Measurements from ENCODE around the gene HAL. TPM values are rescaled to one million over a fixed set of nuclear protein-coding genes. Genes with fewer than 3 reads are reported as not detected.

The HAL gene
- total and polyA plus RNA-seq, 10 of the 15 experiments (the other 5 are each of a cell fraction or from before 2014, with no cell fraction given), result 0.04 to 0.45 (median 0.13) TPM; not detected in 1

- Histone ChIP-seq H2AFZ (ENCODE audit: control insufficient read depth, low read depth, low read length) (no peak overlapping the region; the same call in 1 of the 2 replicates), H3K36me3 (ENCODE audit: control insufficient read depth in 2 of 2, insufficient read depth in 2 of 2, low read length in 1 of 2) (no peaks in the 10 kb centered on the region), H3K27me3 (replicated peaks in 1 of 2; ENCODE audit: control insufficient read depth in 2 of 2, insufficient read depth in 2 of 2, low read length in 1 of 2) (no peaks in the 10 kb centered on the region), H3K4me2 (ENCODE audit: control insufficient read depth, insufficient read depth) (no peak overlapping the region), H3K4me1 (ENCODE audit: control insufficient read depth, insufficient read depth, low read length) (no peaks in the 10 kb centered on the region), H3K79me2 (ENCODE audit: control insufficient read depth, insufficient read depth, low read length) (no peaks in the 10 kb centered on the region), H3K4me3 (no peak overlapping the region), H3K9me3 (replicated peaks; ENCODE audit: control insufficient read depth, insufficient read depth, low read length) (no peaks in the 10 kb centered on the region), H3K27ac (ENCODE audit: control insufficient read depth, insufficient read depth) (no peak overlapping the region), H3K9ac (ENCODE audit: control insufficient read depth, insufficient read depth, low read length) (no peak overlapping the region), H4K20me1 (ENCODE audit: control insufficient read depth, insufficient read depth) (no peaks in the 10 kb centered on the region)
- ChIA-PET CTCF (interaction anchor here (0.6 to 6.8 kb wide), 52 partner anchors 8 to 518 kb away, joined by 3 to 116 read pairs (median 4); partner anchors contain the start of genes CCDC38, LTA4H and SNRPF), POLR2A (interaction anchor here (0.6 to 0.7 kb wide), 2 partner anchors 21 to 365 kb away, joined by 4 to 6 read pairs; no protein-coding TSS in a partner anchor), SMC1A (ENCODE audit: uncharacterized antibody, unreplicated experiment) (interaction anchor here (0.6 to 3.7 kb wide), 23 partner anchors 9 to 884 kb away, joined by 3 to 51 read pairs (median 3); partner anchors contain the start of gene LTA4H), RAD21 (ENCODE audit: unreplicated experiment) (interaction anchor here (0.6 to 3.5 kb wide), 13 partner anchors 10 to 585 kb away, joined by 3 to 39 read pairs (median 5); partner anchors contain the start of genes CCDC38 and LTA4H)
- ATAC-seq, result peak; percentile 99
- peak; percentile 98 for FAIRE-seq
- peak; percentile 34 for DNase-seq (ENCODE audit: low read depth, low spot score)
- in situ Hi-C loops (cut with MboI) (no loop called here), intact Hi-C loops (cut with micrococcal nuclease; ENCODE audit: unreplicated experiment) (loop anchor here (1.0 kb wide), 1 partner anchor 80 kb away; no protein-coding TSS in a partner anchor)
- 32% methylated on average over 7 of the region's 7 CpGs for WGBS (ENCODE audit: insufficient coverage, insufficient replicate concordance, low lambda C conversion rate, missing lambda C conversion rate)
- BruUV-seq (replicated peaks), result no TSS peak
- peak; percentile 57; the same call in 1 of the 2 replicates for TF ChIP-seq SMC3 (IDR thresholded peaks at IDR 0.05; ENCODE audit: borderline replicate concordance, low read length)
- TF ChIP-seq, protein P1, sequence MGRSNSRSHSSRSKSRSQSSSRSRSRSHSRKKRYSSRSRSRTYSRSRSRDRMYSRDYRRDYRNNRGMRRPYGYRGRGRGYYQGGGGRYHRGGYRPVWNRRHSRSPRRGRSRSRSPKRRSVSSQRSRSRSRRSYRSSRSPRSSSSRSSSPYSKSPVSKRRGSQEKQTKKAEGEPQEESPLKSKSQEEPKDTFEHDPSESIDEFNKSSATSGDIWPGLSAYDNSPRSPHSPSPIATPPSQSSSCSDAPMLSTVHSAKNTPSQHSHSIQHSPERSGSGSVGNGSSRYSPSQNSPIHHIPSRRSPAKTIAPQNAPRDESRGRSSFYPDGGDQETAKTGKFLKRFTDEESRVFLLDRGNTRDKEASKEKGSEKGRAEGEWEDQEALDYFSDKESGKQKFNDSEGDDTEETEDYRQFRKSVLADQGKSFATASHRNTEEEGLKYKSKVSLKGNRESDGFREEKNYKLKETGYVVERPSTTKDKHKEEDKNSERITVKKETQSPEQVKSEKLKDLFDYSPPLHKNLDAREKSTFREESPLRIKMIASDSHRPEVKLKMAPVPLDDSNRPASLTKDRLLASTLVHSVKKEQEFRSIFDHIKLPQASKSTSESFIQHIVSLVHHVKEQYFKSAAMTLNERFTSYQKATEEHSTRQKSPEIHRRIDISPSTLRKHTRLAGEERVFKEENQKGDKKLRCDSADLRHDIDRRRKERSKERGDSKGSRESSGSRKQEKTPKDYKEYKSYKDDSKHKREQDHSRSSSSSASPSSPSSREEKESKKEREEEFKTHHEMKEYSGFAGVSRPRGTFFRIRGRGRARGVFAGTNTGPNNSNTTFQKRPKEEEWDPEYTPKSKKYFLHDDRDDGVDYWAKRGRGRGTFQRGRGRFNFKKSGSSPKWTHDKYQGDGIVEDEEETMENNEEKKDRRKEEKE (IDR thresholded peaks at IDR 0.05), result no peak
- peak; percentile 29; the same call in 1 of the 2 replicates for TF ChIP-seq MXI1 (IDR thresholded peaks at IDR 0.05; ENCODE audit: low read depth, low read length)
- TF ChIP-seq RCOR1 (conservative IDR thresholded peaks at IDR 0.05; ENCODE audit: low read depth, low read length), result 0 out of 2 replicates have a peak, but pooled peaks have one; percentile 29
- TF ChIP-seq PKNOX1 (IDR thresholded peaks at IDR 0.05), result 0 out of 2 replicates have a peak, but pooled peaks have one; percentile 16
- TF ChIP-seq IKZF2 (IDR thresholded peaks at IDR 0.05), result 0 out of 4 replicates have a peak, but pooled peaks of 1 of the 2 experiments have one; percentile 20
- TF ChIP-seq YY1 (IDR thresholded peaks at IDR 0.05; ENCODE audit: low read depth, low read length), result 0 out of 2 replicates have a peak, but pooled peaks have one; percentile 39
- 0 out of 2 replicates have a peak, but pooled peaks have one; percentile 34 for TF ChIP-seq IRF4 (IDR thresholded peaks at IDR 0.05; ENCODE audit: low read depth, low read length)
- TF ChIP-seq RAD21 (IDR thresholded peaks at IDR 0.05; ENCODE audit: insufficient read depth, low read depth, low read length), result peak; percentile 69
- peak; percentile 31; the same call in 1 of the 2 replicates for TF ChIP-seq JUNB (IDR thresholded peaks at IDR 0.05)
- no peak for TF ChIP-seq FOXK2 (IDR thresholded peaks at IDR 0.05)
- no peak for TF ChIP-seq ATF7 (IDR thresholded peaks at IDR 0.05; ENCODE audit: low read depth)
- TF ChIP-seq, protein P2, sequence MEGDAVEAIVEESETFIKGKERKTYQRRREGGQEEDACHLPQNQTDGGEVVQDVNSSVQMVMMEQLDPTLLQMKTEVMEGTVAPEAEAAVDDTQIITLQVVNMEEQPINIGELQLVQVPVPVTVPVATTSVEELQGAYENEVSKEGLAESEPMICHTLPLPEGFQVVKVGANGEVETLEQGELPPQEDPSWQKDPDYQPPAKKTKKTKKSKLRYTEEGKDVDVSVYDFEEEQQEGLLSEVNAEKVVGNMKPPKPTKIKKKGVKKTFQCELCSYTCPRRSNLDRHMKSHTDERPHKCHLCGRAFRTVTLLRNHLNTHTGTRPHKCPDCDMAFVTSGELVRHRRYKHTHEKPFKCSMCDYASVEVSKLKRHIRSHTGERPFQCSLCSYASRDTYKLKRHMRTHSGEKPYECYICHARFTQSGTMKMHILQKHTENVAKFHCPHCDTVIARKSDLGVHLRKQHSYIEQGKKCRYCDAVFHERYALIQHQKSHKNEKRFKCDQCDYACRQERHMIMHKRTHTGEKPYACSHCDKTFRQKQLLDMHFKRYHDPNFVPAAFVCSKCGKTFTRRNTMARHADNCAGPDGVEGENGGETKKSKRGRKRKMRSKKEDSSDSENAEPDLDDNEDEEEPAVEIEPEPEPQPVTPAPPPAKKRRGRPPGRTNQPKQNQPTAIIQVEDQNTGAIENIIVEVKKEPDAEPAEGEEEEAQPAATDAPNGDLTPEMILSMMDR (IDR thresholded peaks at IDR 0.05 in 2 of 3, conservative IDR thresholded peaks at IDR 0.05 in 1 of 3; ENCODE audit: control insufficient read depth in 2 of 3, extremely low read depth in 1 of 3, insufficient read depth in 1 of 3, low read depth in 3 of 3, low read length in 3 of 3), result peak; percentile 69 to 79 (median 73); a peak in 5 of 6 replicates
- 0 out of 2 replicates have a peak, but pooled peaks have one; percentile 26 for TF ChIP-seq ZNF24 (IDR thresholded peaks at IDR 0.05)
- 0 out of 2 replicates have a peak, but pooled peaks have one; percentile 18 for TF ChIP-seq JUND (IDR thresholded peaks at IDR 0.05; ENCODE audit: low read depth, low read length)
Measured at GRCh38 chr12:95998611-95999286, 2.6 kb upstream of the HAL start.

Data from GM12878 (cell line).